GM12892 (cell line): Measurements from ENCODE around the gene HCRTR2.

Experiments
- POLR2A ChIP-seq: IDR thresholded peaks from 2 replicates; pipeline ENCODE4 v1.6.1; 2011; ENCODE audit warnings: low read depth, low read length, control low read depth
- POLR2AphosphoS5 ChIP-seq: IDR thresholded peaks from 2 replicates; pipeline ENCODE4 v1.6.1; 2011; ENCODE audit warnings: low read depth, low read length, control low read depth
- TAF1 ChIP-seq: IDR thresholded peaks from 2 replicates; pipeline ENCODE4 v1.6.1; 2011; ENCODE audit warnings: low read depth, mild to moderate bottlenecking, control low read depth, low read length, borderline replicate concordance

- TF ChIP-seq TAF1 (no peak), POLR2AphosphoS5 (no peak), POLR2A (no peak)
Observed at GRCh38 chr6:55142610-55143009, 31.7 kb upstream of the HCRTR2 start.
